GM19099 (cell line): ENCODE measurements around the gene CCK.

Experiments used
- POLR2A ChIP-seq: IDR thresholded peaks from 3 replicates; pipeline ENCODE4 v1.6.1; 2011; ENCODE audit warnings: low read depth; ENCODE audit not compliant: insufficient read length; ENCODE audit errors: extremely low read depth

The CCK gene

DNA sequence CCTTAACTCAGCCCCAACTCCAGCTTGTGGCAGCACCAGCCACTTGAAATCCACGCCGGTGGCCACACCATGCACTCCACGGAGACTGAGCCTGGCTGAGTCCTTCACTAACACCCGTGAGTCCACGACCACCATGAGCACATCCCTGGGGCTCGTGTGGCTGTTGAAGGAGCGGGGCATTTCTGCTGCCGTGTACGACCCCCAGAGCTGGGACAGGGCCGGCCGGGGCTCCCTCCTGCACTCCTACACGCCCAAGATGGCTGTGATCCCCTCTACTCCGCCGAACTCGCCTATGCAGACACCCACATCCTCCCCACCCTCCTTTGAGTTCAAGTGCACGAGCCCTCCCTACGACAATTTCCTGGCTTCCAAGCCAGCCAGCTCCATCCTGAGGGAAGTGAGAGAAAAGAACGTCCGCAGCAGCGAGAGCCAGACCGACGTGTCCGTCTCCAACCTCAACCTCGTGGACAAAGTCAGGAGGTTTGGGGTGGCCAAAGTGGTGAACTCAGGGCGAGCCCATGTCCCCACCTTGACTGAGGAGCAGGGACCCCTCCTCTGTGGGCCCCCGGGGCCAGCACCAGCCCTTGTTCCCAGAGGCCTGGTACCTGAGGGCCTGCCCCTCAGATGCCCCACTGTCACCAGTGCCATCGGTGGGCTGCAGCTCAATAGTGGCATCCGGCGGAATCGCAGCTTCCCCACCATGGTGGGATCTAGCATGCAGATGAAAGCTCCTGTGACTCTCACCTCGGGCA lies 42.9 kb downstream of the CCK start:
- TF ChIP-seq POLR2A, result no peak

GRCh38 chr3:42220436-42221121 lies 45.4 kb downstream of the CCK start:
- no peak for TF ChIP-seq POLR2A

- TF ChIP-seq POLR2A, result no peak
Measured at GRCh38 chr3:42216931-42217333, 49.1 kb downstream of the CCK start.

DNA sequence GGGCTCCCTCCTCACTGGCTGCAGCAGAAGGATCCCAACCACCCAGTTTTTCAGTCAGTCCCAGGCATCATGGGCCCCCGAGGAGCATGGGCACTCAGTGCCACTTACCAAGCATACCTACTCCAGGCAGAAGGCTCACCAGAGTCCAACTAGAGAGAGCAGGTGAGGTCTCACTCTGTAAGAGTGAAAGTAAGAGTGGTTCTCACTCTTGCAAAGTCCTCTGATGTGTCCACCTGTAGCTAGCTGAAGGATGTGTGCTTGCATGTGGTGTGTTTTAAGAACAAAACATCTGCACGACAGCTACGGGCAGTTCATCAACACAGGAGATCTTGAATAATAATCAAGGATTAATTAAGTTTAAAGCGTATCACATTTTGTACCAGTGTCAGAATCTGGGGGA lies 49.7 kb downstream of the CCK start:
- TF ChIP-seq POLR2A, result no peak

- no peak for TF ChIP-seq POLR2A
Measured at GRCh38 chr3:42214565-42215283, 51.3 kb downstream of the CCK start.

DNA sequence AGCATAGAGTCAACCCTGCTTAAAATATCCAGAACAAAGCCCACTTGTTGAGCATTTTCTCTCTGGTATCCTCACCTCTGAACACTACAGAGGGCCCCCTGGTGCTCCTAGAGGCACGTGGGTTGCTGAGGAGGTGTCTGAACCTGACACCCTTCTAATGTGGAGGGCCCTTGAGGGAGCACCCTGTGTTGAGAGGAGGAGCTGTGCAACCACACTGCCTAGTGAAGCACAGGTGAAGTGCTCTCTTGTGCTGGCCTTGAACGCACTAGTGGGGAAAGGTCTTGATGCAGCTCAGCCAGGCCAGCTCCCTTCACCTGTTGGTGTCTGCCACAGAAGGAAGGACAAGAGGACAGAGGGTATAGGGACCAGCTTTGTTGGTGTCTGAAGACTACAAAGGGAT lies 51.9 kb downstream of the CCK start:
- TF ChIP-seq POLR2A, result no peak

GRCh38 chr3:42213417-42213816 lies 52.6 kb downstream of the CCK start:
- no peak for TF ChIP-seq POLR2A

DNA sequence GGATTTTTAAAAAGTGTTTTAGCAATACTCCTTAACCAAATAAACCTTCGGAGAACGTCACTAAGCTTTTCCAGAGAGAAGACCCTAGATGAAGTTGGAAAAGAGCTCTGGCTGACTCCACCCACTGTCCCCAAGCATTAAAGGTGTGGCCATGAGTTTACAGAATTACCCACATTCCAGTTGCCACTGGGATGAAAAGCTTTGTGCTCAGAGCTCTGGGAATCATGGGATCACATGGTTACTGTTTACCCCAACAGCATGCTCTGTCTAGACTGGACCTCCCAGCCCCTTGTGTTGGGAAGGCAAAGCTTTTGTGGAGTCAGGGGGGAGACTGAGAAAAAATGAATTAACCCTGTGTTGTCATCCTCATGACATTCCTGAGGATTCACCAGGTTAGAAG lies 55.3 kb downstream of the CCK start:
- no peak for TF ChIP-seq POLR2A

- no peak for TF ChIP-seq POLR2A
Measured at GRCh38 chr3:42209917-42210316, 56.1 kb downstream of the CCK start.
